ENCODE measurements around the gene SLC2A11. TPM values are rescaled to one million over a fixed set of nuclear protein-coding genes. Genes with fewer than 3 reads are reported as not detected.

Gene SLC2A11
- total RNA-seq, 1 donor from 2014 or later = 11.4 TPM

DNA sequence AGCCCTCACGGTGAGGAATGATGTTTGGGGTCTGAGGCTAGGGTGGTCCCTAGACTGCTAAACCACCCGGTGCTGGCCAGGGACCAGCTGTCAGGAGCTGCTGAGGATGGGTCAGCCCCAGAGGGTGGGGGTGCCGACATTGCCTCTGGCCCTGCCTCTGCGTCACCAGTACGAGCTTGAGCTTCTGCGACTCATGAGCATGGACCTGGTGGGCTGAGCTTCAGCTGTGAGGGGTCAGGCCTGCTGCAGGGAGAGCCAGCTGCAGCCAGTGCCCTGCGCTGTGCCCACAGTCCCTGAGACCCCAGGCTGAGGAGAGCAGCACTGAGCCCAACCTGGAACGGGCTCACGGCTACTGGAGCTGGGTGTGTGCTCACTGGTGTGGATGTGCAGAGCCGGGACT, 25.9 kb upstream of the SLC2A11 start:
- FAIRE-seq (no peak), DNase-seq (ENCODE audit: low spot score in 2 of 2) (no peak)

DNA sequence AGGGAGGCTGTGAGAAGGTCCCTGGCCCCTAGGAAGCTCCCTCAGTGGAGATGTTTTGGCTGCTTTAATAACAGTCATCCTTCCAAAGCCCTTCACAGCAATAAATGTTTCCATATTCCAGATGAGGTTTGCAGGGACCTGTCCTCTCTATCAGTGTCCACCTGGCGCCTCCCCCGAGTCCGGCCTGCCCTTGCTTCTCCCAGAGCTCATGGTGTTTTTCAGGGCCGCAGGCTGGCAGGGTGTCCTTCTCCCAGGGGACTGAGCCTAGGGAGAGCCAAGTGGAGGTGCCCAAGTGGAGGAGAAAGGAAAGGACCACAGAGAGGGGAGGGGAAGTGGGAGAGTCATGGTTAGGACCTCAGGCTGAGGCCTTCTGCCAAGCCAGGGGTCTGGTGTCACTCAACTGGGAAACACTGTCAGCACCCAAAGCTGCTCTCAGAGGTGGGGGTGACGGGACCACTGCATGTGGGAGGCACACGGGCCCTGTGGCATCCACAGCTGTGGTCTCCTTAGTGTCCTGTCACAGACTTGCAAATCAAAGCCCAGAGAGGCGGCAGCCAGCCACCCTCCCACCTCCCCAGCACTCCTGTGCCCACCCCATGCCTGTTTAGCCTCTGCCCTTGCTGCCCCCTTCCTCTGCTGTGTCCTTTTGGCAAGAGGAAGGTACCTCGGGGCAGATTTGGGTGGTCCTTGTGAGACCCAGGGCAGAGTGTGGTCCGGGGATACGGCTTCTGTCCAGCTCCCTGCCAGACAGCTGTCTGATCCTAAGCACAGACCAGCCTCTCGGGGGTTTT, 25.3 kb upstream of the SLC2A11 start:
- FAIRE-seq (no peak), DNase-seq (ENCODE audit: low spot score in 2 of 2) (no peak)

DNA sequence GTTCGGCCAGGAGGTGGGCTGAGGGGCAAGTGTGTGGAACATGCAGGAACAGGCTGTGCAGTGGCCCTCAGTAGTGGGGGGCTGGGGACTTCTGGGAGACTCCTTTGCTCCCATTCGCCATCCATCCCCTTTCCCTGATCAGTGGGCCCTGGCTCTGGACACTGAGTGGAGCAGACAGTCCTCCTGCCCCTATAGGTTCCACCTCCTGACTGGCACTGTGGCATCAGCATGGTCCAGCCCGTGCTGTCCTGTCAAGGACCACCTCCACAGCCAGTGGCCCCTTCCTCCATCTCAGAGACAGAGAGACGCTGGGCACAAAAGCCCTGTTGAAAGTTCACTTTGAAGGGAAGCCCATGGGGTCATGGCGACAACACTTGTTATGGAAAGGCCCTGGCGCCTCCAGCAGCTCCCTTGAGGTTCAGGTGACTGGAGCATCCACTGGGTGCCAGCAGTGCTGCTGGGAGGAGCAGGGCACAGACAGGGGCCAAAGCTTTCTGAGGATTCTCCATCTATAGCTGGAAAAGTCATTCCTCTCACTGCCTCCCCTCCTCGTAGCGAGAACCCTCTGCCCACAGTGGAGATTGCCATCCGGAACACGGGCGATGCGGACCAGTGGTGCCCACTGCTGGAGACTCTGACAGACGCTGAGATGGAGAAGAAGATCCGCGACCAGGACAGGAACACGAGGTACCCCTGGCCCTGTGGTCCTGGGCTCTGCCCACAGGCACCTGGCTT, 24.5 kb upstream of the SLC2A11 start:
- DNase-seq (ENCODE audit: low spot score in 2 of 2) = no peak
- FAIRE-seq = no peak

DNA sequence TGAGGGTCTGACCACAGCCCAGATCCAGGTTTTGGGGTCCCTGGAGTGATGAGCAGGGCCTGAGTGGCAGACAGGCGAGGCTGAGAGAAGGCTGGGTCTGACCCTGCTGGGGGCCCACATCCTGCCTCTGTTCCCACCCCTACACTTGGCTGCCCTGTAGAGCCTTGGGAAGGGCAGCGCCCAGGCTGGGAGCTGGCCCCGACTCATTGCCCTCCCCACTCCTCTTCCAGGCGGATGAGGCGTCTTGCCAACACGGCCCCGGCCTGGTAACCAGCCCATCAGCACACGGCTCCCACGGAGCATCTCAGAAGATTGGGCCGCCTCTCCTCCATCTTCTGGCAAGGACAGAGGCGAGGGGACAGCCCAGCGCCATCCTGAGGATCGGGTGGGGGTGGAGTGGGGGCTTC, 23.8 kb upstream of the SLC2A11 start:
- FAIRE-seq = no peak
- DNase-seq (ENCODE audit: low spot score in 2 of 2) = no peak

DNA sequence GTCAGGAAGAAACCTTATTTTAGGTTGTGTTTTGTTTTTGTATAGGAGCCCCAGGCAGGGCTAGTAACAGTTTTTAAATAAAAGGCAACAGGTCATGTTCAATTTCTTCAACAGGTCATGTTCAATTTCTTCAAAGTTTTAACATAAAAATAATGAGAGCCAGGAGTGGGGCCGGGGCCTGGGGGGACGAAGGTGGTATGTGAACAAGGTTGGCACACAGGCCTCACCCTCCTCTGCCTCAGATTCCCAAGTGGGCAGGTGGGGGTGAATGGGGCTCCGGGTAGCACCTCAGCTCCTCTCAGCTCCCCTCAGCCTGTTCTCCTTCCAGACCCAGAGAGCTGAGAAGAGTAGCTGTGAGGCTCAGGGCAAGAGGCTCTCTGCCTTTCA, 23.3 kb upstream of the SLC2A11 start:
- DNase-seq (ENCODE audit: low spot score in 2 of 2) = no peak
- no peak for FAIRE-seq

DNA sequence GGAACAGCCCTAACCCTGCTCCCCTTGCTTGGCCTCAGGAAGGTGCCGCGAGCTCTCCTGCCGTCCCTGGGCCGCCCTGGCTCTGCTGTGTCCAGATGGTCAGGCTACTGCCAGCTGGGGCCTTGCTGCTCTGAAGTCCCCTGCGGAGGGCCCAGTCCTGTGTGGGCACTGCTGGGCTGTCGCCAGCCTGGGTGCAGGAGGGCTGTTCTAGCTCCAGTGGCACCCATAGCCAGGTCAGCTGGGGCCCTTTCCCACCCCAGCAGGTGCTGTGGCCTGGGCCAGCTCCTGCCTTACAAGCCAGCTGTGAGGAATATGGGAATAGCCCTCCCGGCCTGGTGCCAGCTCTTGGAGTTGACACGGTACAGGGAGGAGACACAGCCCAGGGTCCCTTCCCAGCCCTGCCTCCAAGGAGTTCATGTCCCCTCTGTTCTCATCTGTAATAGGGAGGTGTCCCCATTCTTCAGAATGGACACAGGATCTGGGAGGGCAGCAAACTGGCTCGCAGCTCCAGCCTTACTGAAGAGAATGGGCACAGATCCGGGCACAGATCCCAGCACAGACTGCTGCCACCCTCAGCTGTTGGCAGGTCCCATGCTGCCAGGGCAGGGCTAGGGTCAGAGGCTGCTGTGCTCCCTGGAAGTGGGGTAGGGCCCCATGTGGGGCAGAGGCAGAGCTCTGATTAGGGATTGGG, 22.7 kb upstream of the SLC2A11 start:
- FAIRE-seq (no peak), DNase-seq (ENCODE audit: low spot score in 2 of 2) (peak in 1 of 2 donors; percentile 63)

DNA sequence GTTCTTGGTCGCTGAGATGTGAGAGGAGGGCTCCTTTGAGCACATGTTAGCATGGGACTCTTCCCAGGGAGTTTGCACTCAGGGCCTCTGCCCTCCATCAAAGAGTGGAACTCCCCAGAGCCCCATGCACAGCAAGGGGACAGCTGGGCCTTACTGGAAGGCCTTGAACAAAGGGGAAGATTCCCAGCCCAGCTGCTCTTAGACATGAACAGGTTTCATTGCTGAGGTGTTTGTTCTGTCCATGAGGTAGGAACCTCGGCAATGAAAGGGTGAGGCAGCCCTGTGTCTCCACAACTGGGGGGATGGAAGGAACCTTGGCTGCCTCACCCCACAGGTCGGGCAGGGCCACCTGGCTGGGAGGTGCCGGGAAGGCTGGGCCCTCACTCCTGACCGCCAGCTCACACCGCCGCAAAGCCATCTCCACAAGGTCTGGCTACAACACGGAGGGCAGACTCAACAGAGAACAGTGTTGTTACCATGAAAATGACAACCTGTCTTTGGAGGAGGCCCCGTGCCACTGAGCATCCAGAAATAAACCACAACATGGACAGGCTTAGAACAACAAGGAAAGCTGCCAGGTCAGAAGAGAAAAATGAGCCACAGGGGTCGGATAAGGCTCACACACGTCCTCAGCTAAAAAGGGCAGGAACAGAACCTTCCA, 22.1 kb upstream of the SLC2A11 start:
- no peak for DNase-seq (ENCODE audit: low spot score in 2 of 2)

DNA sequence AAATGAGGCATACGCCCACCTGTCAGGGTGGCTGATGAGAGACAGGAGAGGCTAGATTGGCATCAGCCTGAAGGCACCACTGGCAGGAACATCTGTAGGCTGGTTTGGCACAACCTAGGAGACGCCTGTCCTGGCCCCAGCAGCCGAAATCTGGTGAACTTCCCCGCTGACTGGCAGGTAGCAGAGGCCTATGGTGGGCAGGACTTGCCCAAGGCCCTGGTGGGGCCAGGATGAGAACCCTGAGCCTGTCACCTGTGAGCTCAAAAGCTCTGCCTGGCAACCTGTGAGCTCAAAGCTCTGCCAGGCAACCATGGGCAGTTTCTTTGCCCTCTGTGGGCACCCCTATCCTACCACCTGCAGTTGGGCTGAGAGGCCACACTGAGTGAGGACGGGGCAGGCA, 21.4 kb upstream of the SLC2A11 start:
- DNase-seq (ENCODE audit: low spot score in 2 of 2) = no peak
- no peak for FAIRE-seq

More for the DNA sequence above, 22.1 kb upstream of the SLC2A11 start:
- no peak for FAIRE-seq

DNA sequence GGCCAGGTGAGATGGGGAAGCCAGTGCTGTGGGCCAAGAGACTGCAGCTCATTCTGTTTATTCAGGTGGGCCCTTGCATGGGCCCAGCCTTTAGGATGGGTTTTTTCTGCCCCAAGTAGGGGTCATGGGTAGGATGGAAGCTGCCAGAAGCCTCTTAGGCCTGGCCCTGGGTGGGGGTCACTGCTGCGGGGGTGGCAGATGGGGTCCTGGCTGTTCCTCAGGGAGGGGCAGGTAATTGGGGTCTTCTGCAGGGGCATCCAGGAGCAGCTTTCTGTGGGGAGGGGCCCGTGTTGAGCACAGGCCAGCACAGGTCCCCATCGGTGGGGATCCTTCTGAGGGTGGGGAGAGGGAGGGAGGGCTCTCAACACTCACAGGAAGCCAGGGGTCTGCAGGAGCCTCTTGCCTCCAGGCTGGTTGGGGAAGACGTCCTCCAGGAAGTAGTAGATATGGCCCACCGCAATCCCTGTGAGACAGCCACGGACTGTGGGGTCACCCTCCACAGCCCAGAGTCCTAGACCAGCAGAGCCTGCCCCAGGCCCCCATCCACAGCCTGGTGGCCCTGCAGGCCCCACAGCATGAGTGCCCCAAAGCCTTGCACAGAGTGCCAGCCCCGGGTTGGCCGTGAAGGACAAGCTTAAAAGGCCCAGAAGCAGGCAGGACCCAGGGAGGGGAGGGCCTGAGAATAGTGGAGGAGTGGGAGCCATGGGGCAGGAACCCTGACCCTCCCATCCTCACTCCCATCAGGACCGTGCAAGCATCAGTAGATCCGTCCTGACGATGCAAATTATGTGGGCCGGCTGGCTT, 20.8 kb upstream of the SLC2A11 start:
- FAIRE-seq (no peak), DNase-seq (ENCODE audit: low spot score in 2 of 2) (no peak)

DNA sequence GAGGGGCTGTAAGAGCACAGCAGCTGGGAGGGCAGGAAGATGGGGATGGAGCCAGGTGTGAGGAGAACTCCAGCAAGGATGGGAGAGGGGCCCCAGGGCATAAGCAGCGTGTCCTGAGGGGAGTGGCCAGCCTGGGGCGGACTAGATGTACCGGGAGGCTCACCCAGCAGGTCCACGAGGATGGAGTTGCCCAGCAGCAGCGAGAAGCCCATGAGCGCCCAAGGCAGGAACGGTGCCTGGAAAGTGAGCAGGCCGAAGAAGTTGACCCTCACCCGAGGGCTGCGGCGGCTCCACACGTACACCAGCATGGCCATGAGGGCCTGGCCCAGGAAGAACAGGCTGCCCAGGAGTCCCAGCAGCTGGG, 20.2 kb upstream of the SLC2A11 start:
- no peak for FAIRE-seq
- DNase-seq (ENCODE audit: low spot score in 2 of 2) = no peak

DNA sequence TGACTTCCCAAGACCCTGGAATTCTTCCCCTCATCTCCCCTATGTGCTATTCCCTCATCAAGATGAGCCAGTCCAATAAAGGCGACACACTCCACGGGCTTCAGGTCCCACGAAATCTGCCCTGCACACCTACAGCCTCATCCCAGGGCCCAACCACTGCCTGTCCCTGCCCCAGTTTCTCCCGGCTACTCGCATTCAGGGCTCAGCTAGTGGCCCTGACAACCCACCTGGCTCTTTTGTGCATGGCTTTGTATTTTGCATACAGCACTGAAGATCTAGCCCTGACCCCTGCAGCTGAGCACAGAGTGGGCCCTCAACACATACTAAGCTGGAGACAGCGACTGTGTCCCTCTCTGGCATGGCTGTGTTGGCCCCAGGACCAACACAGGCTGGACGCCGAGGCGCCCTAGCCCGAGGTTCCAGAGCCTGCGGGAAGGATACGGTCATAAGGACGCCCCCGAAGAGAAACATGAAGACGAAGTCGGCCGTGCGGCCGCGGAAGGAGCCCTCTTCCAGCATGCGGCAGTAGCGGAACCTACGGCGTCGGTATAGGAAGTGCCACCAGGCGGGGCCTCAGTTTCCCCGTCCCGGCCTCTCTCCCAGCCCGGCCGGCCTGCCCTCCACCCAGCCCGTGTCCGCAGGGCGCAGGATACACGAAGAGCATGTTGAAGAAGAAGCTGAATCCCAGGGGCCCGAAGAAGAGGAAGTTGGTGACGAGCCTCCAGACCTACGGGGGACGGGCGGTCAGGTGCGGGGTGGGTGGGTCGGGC, 19.6 kb upstream of the SLC2A11 start:
- DNase-seq (ENCODE audit: low spot score in 2 of 2) = no peak
- no peak for FAIRE-seq

DNA sequence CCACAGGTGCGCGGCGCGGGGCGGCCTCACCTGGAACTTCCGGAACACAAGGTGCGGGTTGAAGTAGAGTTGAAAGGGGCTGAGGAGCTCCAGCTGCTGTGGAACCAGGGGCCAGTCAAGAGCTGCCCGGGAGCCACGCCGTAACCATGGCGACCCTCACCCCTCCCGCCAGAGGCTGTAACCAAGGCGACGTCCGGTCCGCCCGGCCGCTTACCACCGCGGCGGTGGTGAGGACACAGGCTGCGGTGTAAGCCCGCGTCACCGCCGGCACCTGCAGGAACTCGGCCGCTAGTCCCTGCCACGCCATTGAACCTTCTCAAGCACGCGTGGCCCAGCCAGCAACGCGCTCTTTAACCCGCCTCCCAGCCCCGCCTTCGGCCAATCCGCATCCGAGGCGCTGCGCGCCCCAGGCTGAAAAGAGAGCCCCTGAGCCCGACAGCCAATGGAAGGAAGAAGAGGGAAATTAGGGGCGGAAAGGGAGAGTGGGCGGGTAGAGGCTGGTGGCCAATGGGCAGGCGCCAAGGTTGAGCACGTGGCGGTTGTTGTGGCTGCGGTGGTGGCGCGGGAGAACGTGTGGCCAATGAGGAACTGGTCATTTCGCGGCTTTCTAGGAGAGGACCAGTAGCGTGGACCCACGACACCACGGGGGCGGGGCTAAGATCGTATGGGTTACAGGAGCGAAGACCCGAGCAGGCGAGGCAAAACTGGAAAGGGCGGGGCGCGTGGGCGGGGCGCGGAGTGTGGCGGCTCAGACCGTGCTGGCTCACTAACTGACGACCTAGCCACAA, 18.8 kb upstream of the SLC2A11 start, which contains the start of gene DERL3:
Gene DERL3, minus strand, starts transcription at position 326 of the 788 bp plus-strand sequence. Its CDS starts 19 bp downstream, at position 307.
- FAIRE-seq (peak; percentile 63), DNase-seq (ENCODE audit: low spot score in 2 of 2) (peak; percentile 82 to 92)

DNA sequence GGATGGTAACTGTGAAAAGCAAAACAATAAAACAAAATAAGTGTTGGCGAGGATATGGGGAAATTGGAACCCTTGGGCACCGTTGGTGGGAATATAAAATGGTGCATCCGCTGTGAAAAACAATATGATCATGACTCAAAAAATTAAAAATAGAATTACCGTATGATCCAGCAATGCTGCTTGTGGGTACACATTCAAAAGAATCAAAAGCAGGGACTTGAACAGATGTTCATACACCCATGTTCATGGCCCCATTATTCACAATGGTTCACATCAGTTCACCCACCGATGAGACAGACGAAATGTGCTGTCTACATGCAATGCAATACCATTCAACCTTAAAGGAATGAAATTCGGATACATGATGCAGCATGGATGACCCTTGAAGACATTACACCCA, 17.6 kb upstream of the SLC2A11 start:
- FAIRE-seq = no peak
- no peak for DNase-seq (ENCODE audit: low spot score in 2 of 2)

DNA sequence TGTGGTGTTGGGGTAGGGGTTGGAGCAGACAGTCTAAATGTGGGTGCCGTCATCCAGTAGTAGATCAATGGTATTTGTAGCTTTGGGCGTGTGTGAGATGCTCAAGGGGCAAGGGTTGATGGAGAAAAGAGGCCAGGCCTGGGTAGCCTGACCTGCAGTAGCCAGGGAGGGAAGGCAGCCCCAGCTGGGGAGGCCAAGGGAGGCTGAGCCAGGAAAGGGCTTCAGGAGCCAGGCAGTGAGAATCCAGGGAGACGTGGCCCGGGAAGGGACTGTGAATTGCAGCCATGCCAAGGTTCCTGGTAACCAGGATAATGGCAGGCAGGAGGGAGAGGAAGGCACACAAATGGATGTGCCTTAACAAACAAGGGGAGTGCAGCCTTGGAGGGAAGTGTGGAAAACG, 16.4 kb upstream of the SLC2A11 start:
- no peak for DNase-seq (ENCODE audit: low spot score in 2 of 2)
- FAIRE-seq = no peak

DNA sequence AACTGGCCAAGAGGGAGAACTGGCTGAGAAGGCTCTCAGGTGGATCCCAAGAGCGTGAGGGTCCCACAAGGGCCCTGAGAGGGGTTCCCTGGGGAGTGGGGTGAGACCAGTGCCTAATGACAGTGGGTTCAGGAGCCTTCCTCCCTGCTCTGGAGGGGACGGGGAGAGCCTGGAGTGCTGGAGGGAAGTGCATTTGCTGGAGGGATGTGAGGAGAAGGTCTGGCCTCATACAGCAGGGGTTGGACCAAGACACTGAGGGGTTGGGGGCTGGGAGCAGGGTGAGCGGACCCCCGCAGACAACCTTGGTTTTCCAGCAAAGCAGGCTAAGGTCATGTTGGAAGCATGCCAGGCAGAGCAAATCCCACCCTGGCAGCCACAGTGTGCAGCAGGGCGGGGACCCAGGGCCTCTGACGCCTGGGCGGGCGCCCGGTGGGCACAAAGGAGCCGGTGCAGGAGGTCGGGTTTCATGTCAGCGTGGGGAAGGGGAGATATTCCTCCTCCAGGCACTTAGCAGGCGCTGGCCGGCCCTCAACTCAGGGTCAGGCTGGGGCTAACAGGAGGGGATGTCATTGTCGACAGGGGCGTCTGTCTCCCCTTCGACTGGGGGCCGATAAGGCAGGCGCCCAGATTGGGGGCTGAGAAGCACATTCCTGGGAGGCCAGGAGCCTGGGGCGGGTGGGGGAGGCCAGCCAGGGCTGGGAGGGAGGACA, 15.8 kb upstream of the SLC2A11 start:
- FAIRE-seq (no peak), DNase-seq (ENCODE audit: low spot score in 2 of 2) (no peak)

DNA sequence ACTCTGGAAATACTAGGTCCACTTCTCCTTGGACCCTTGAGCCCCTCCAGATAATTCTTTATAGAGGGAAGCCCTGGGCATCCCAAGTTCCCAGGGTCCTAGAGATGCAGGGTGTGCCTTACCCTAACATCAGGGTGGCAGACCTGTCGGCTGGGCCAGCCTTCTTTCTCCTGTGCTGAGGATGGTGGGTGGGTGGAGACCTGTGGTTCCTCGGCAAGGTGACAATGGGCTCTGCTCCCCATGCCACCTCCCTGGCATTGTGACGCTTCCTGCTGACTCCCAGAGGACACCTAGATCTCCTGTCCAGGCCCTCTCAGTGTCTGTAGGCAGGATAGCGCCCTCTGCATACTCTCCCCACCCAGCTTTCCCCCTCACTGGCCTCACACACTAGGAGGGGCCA, 15.1 kb upstream of the SLC2A11 start:
- no peak for DNase-seq (ENCODE audit: low spot score in 2 of 2)
- no peak for FAIRE-seq

DNA sequence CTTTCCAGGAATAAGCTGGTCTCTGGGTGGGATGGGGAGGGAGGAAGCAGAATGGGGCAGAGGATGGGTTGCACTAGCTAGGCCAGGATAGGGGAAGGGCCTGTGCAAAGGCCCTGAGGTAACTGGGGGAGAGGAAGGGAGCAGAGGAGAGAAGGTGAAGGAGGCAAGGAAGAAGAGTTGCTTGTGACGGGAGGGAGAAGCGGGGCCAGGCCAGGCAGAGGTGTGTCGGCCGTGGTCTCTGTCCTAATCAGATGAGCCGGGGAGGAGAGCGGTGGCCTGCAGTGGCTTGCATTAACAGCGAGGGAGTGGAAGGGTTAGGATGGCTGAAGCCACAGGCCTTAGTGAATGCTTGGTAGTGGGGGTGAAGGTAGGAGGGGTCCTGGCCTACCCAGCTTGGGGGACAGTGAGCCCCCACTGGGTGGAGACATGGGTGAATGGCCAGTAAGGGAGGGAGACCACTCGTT, 12.9 kb upstream of the SLC2A11 start:
- FAIRE-seq = no peak
- no peak for DNase-seq (ENCODE audit: low spot score in 2 of 2)
